ENCODE results near the gene RAPGEF5. TPM values are rescaled to one million over a fixed set of nuclear protein-coding genes. Genes with fewer than 3 reads are reported as not detected.

The RAPGEF5 gene
- total RNA-seq, 1 donor from 2014 or later, result 0.24 TPM

- no peak for DNase-seq (ENCODE audit: low read depth)
Observed at GRCh38 chr7:22127835-22128527, 229.0 kb downstream of the RAPGEF5 start.

DNA sequence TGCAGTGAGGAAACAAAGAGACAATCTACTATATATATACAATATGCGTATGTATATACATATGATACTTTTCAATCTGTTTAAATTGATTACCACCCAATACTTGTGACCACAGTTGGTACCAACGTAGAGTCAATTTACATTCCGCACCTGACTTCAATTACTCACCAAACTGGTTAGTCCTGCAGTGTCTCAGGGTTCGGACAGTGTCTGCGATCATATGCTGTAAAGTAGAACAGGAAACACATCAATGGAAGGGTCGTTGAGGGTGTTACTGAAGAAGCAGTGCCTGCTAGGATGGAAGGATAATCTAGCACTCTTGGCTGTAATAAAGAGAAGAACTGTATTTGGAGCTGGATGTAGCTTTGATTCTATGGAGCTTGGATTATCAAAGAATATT lies 231.5 kb downstream of the RAPGEF5 start:
- DNase-seq (ENCODE audit: low read depth), result no peak

- DNase-seq (ENCODE audit: low read depth), result no peak
Observed at GRCh38 chr7:22124941-22125340, 232.0 kb downstream of the RAPGEF5 start.

DNA sequence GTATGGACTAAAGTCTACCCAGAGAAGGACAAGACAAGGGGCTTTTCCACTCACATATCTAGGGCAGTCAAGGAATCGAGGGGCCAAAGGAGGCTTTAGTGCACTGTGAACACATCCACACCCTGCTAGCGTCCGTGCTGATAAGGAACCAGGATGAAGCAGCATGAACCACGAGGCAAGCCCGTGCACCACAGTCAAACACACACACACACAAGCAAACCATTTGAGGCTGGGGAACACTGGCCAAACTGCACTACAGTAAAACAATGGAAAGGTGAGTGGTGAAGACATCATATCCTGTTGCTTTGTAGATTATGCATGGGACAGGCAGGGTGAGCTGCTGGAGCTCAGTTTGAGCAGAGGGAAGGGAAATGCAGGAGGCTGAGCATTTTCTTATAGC lies 233.8 kb downstream of the RAPGEF5 start:
- no peak for DNase-seq (ENCODE audit: low read depth)

GRCh38 chr7:22121702-22122474 lies 235.1 kb downstream of the RAPGEF5 start:
- DNase-seq (ENCODE audit: low read depth), result no peak

GRCh38 chr7:22120391-22121053 lies 236.4 kb downstream of the RAPGEF5 start:
- no peak for DNase-seq (ENCODE audit: low read depth)

DNA sequence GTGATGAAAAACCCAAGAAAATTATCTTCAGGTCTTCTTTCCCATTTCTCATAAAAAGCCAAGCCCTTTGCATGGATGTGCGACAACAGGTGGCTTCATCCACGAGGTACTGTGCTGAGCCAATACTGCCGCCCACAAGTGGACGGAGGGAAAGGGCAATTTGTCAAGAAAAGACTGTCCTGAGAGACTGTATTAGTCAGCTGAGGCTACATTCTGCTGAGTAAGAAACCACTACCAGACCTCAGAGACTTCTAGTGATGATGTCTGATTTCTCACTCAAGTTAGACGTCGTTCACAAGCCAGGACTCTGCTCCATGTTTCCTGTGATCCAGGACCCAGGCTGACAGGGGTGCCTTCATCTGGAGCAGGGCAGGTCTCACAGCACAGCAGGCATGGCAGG lies 239.7 kb downstream of the RAPGEF5 start:
- no peak for DNase-seq (ENCODE audit: low read depth)

GRCh38 chr7:22116451-22117030 lies 240.4 kb downstream of the RAPGEF5 start:
- no peak for DNase-seq (ENCODE audit: low read depth)

GRCh38 chr7:22115689-22116088 lies 241.3 kb downstream of the RAPGEF5 start:
- DNase-seq (ENCODE audit: low read depth), result no peak

DNA sequence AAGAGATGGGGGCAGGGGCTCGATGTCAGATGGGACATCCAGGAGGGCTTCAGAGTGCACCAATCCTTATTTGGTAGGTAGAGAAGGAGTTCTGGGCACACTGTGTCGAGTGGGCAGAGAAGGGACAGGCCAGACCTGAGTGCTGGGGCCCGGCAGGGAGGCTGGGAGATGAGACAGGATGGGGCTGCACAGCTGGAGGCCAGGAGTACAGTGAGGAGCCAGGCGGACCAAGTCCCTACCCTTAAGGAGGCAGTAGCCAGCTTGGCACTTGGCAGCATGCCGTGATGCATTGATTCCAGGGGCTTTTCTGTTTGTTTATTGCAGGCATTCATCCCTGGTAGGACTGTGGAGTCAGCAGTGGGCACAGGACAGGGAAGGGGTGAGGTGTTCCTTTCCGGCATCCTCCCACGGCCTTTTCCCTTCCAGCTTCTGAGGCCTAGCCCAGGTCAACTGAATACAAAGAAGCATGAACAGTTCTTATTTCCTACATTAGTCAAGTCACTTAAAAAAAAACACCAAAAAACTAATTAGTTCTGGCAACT lies 242.4 kb downstream of the RAPGEF5 start:
- no peak for DNase-seq (ENCODE audit: low read depth)

- no peak for DNase-seq (ENCODE audit: low read depth)
Observed at GRCh38 chr7:22113041-22113440, 243.9 kb downstream of the RAPGEF5 start.

DNA sequence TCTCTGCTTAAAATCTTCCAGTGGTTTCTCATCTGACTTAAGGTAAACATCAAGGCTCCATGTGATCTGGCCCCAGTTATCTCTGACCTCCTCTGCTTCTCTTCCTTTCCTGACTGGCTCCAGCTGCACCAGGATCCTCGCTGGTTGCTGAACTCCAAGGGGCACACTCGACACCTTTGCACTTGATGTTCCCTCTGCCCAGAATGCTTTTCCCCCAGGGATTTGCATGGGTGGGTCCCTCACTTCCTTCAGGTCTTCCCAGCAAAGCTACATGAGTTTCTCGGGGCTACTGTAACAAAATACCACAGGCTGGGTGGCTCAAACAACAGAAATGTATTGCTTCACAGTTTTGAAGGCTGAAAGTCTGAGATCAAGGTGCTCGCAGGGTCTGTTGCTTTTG lies 245.3 kb downstream of the RAPGEF5 start:
- no peak for DNase-seq (ENCODE audit: low read depth)

- DNase-seq (ENCODE audit: low read depth), result no peak
Observed at GRCh38 chr7:22110881-22111280, 246.1 kb downstream of the RAPGEF5 start.

DNA sequence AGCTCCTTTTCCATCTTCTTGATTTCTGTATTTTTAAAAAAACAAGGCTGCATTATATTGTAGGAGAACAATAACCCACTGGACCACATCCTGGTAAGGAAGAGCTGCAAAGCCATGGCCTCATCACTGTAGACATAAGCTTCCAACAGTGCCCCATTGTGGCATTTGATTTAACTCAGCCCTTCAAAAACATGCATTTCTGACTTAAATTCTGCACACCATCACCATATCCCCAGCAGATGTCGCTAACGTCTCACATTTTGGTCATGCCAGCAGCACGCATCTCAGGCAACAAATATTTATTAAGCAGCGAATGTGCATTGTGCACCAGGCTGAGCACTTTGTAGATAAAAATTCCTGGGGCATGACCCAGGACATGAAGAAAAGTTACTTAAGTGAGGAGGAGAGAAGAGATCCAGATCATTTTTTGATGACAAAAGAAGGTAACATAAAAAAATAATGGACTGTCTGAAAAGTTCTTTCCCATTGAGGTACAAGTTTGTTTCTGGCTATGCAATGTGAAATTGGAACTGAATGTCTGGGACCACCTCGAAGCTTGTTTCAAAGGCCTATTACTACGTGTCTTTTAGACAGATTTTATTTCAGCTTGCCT lies 246.6 kb downstream of the RAPGEF5 start:
- peak; percentile 89 for DNase-seq (ENCODE audit: low read depth)

- DNase-seq (ENCODE audit: low read depth), result peak; percentile 60
Observed at GRCh38 chr7:22109761-22110160, 247.2 kb downstream of the RAPGEF5 start.

DNA sequence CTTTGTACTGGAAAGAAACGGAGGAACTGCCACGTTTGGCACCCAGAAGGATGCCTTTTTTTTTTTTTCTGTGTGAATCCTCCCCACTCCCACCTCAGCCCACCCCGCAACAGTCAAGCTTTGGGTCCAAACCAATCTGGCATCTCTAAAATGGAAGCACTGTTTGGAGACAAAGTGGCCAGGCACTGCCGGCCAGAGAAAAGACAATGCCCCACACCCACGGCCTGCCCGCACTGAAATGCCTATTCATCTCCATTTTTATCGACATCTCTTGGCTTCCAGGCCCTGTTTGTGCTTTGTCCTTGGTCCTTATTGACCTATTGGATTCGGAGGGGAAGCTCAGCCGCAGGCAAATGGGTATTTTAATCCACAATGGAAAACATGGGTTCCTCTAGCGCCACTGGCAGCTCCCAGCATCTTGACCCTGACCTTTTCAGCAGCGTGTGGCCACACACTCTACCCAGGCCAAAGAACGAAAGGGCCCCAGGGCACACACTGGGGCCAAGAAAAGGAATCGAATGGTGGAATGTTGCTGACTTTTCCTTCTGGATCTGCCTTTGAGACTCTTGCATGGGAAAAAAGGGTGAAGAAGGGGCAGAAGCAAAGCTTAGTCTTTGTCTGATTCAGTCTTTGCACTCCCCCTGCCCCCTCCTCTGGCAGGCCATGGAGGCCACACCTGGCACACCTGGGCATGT lies 248.7 kb downstream of the RAPGEF5 start:
- DNase-seq (ENCODE audit: low read depth), result no peak

DNA sequence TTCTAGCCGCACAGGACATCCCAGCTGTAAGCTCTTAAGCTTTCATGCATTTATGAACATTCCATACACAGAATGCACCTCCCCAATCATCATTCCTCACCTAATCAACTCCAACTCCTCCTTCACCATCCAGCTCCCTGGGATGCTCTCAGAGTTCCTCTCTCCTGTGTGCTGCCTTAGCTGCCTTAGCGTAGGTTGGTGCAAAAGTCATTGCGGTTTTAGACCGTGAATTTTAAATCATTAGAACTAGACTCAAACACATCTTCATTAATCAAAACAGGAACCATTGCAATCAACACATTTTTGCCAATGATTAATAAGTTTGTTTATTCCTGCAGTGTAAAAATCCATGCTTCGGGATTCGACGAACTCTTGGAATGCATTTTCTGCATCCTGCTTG lies 251.4 kb downstream of the RAPGEF5 start:
- DNase-seq (ENCODE audit: low read depth), result no peak

DNA sequence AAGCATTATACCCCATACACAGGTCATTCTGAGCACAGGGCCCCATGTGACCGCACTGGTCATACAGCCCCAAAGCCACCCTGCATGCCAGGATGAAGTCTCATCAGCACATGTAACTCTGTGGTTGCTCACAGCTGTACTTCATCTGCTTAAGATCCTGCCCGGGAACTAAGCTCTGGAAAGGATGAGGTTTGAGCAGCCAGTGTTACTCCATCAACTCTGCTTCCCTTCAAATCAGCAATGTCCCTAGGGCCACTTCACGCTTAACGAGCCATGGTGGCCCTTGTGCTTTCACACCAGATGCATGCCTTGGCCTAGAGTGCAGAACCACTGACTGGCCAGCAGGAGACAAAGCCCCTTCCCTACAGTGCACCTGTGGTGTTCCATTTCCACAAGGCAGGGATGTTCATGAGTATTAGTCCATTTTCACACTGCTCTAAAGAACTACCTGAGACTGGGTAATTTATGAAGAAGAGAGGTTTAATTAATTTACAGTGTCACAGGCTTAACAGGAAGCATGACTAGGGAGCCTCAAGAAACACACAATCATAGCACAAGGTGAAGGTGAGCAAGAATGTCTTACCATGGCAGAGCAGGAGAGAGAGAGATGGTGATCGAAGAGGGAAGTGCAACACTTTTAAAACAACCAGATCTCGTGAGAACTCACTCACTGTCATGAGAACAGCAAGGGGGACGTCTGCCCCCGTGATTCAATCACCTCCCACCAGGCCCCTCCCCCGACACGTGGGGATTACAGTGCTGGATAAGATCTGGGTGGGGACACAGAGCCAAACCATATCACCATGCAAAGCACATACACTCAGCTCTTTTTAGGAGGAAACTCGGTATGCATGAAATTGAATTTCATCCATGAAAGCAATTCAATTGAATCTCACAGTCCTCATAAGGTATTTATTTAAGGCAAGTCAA lies 262.3 kb downstream of the RAPGEF5 start:
- DNase-seq (ENCODE audit: low read depth), result peak; percentile 87

DNA sequence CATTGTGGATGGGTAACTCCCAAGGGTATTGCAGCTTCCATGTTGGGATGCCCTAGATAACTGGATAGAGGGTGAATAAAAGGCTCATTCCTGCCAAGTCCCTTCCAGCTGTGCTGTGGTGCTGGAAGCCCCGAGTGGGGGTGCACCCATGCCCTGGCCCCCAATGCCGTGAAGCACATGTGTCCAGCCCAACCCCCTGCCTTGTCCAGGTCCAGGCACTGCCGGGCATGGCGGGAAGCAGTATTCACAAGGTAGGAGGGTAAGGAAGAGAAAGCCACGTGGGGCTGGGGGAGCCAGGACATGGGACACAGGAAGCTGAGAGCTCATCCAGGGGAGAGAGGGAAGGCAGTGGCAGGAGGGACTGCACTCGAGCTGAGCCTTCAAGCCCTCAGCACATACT lies 263.0 kb downstream of the RAPGEF5 start:
- DNase-seq (ENCODE audit: low read depth), result peak; percentile 18

Data from myocyte (in vitro differentiated cells).